Limb (tissue), 2 donors: ENCODE results near the gene RIOK2.
"Not testable (repeated sequence)": the region's sequence is repeated elsewhere in the genome, so short reads cannot be mapped to it uniquely, and the experiment has no call there.

Experiments
- DNase-seq, 2 donors: peaks; one replicate each; pipeline ENCODE4 v3.0.0-alpha.2; 2016; ENCODE audit errors: extremely low spot score in 2 of 2

RIOK2 gene

GRCh38 chr5:97183100-97183929 lies at the start of gene RIOK2:
Gene RIOK2 (minus strand): TSS chr5:97183247. CDS start chr5:97183191, 56 bp downstream.
- peak; percentile 94 to 97 for DNase-seq

- peak in 1 of 2 donors; percentile 90 for DNase-seq
These were observed 48.1 kb upstream of the RIOK2 start for GRCh38 chr5:97231025-97231636.

GRCh38 chr5:97229688-97230285 lies 46.7 kb upstream of the RIOK2 start:
- DNase-seq, result no peak

GRCh38 chr5:97229196-97229595 lies 46.1 kb upstream of the RIOK2 start:
- DNase-seq, result no peak

GRCh38 chr5:97225222-97225621 lies 42.2 kb upstream of the RIOK2 start:
- no peak for DNase-seq

- no peak for DNase-seq
These were observed 41.2 kb upstream of the RIOK2 start for GRCh38 chr5:97224112-97224750.

GRCh38 chr5:97223596-97223995 lies 40.5 kb upstream of the RIOK2 start:
- no peak for DNase-seq

- no peak for DNase-seq
These were observed 26.3 kb upstream of the RIOK2 start for GRCh38 chr5:97209343-97209742.

- DNase-seq, result no peak
These were observed 25.7 kb upstream of the RIOK2 start for GRCh38 chr5:97208714-97209113.

GRCh38 chr5:97208184-97208713 lies 25.2 kb upstream of the RIOK2 start:
- DNase-seq, result no peak

GRCh38 chr5:97194366-97194765 lies 11.3 kb upstream of the RIOK2 start:
- no peak for DNase-seq

- no peak for DNase-seq
These were observed 10.3 kb upstream of the RIOK2 start for GRCh38 chr5:97193355-97193688.

- no peak for DNase-seq
These were observed 9.7 kb upstream of the RIOK2 start for GRCh38 chr5:97192580-97193354.

- no peak for DNase-seq
These were observed 8.8 kb upstream of the RIOK2 start for GRCh38 chr5:97191893-97192292.

- DNase-seq, result not testable (repeated sequence)
These were observed 6.5 kb upstream of the RIOK2 start for GRCh38 chr5:97189523-97189922.

GRCh38 chr5:97183930-97184213 lies 825 bp upstream of the RIOK2 start:
- DNase-seq, result no peak

GRCh38 chr5:97182571-97183099 lies 412 bp downstream of the RIOK2 start:
- DNase-seq, result no peak

- no peak for DNase-seq
These were observed 1.0 kb downstream of the RIOK2 start for GRCh38 chr5:97181856-97182545.

GRCh38 chr5:97179457-97179856 lies 3.6 kb downstream of the RIOK2 start:
- not testable (repeated sequence) for DNase-seq

- DNase-seq, result no peak
These were observed 10.8 kb downstream of the RIOK2 start for GRCh38 chr5:97172227-97172626.

GRCh38 chr5:97171703-97172102 lies 11.3 kb downstream of the RIOK2 start:
- no peak for DNase-seq
